GM21528 (cell line): Measurements from ENCODE around the gene ADK.
"Not testable (repeated sequence)": the region's sequence is repeated elsewhere in the genome, so short reads cannot be mapped to it uniquely, and the experiment has no call there.

Experiments
- ATAC-seq: cut with Tn5 transposase; IDR thresholded peaks from one replicate; pipeline ENCODE4 v1.9.1; 2021; ENCODE audit warnings: mild to moderate bottlenecking, moderate library complexity; ENCODE audit not compliant: unreplicated experiment, low FRiP score

ADK gene

GRCh38 chr10:74518061-74518460 lies 367.0 kb downstream of the ADK start:
- ATAC-seq, result no peak

- ATAC-seq, result no peak
These were observed 370.5 kb downstream of the ADK start for GRCh38 chr10:74521526-74521925.

- ATAC-seq, result no peak
These were observed 372.2 kb downstream of the ADK start for GRCh38 chr10:74523199-74523598.

- no peak for ATAC-seq
These were observed 374.9 kb downstream of the ADK start for GRCh38 chr10:74525885-74526284.

- ATAC-seq, result not testable (repeated sequence)
These were observed 376.6 kb downstream of the ADK start for GRCh38 chr10:74527611-74528010.

- ATAC-seq, result no peak
These were observed 378.2 kb downstream of the ADK start for GRCh38 chr10:74529205-74529604.

- no peak for ATAC-seq
These were observed 380.0 kb downstream of the ADK start for GRCh38 chr10:74530981-74531380.

GRCh38 chr10:74539317-74539716 lies 388.3 kb downstream of the ADK start:
- no peak for ATAC-seq

- ATAC-seq, result no peak
These were observed 390.4 kb downstream of the ADK start for GRCh38 chr10:74541375-74541774.

GRCh38 chr10:74542077-74542476 lies 391.1 kb downstream of the ADK start:
- no peak for ATAC-seq

- no peak for ATAC-seq
These were observed 392.3 kb downstream of the ADK start for GRCh38 chr10:74543276-74543675.

- ATAC-seq, result no peak
These were observed 393.1 kb downstream of the ADK start for GRCh38 chr10:74544106-74544505.

GRCh38 chr10:74548676-74549075 lies 397.7 kb downstream of the ADK start:
- ATAC-seq, result no peak

GRCh38 chr10:74556072-74556705 lies 405.2 kb downstream of the ADK start:
- ATAC-seq, result no peak

- ATAC-seq, result no peak
These were observed 406.1 kb downstream of the ADK start for GRCh38 chr10:74557098-74557497.

- no peak for ATAC-seq
These were observed 407.4 kb downstream of the ADK start for GRCh38 chr10:74558403-74558802.

- no peak for ATAC-seq
These were observed 407.9 kb downstream of the ADK start for GRCh38 chr10:74558897-74559296.

GRCh38 chr10:74568896-74569295 lies 417.9 kb downstream of the ADK start:
- ATAC-seq, result not testable (repeated sequence)

- not testable (repeated sequence) for ATAC-seq
These were observed 422.5 kb downstream of the ADK start for GRCh38 chr10:74573497-74573896.

GRCh38 chr10:74575191-74575720 lies 424.2 kb downstream of the ADK start:
- no peak for ATAC-seq

- no peak for ATAC-seq
These were observed 424.9 kb downstream of the ADK start for GRCh38 chr10:74575912-74576311.

GRCh38 chr10:74576586-74576985 lies 425.6 kb downstream of the ADK start:
- ATAC-seq, result no peak

GRCh38 chr10:74580438-74580837 lies 429.4 kb downstream of the ADK start:
- not testable (repeated sequence) for ATAC-seq
